Activated CD8-positive, alpha-beta memory T cell treated with anti-CD3 and anti-CD28 coated beads, Interleukin-2, amount 50 U/mL, for 1 hour (primary cell): ENCODE results near the gene HOXB7.

Experiments
- DNase-seq: peaks from one replicate; pipeline ENCODE4 v3.0.0-alpha.2; 2020; ENCODE audit errors: extremely low read depth

The HOXB7 gene

DNA sequence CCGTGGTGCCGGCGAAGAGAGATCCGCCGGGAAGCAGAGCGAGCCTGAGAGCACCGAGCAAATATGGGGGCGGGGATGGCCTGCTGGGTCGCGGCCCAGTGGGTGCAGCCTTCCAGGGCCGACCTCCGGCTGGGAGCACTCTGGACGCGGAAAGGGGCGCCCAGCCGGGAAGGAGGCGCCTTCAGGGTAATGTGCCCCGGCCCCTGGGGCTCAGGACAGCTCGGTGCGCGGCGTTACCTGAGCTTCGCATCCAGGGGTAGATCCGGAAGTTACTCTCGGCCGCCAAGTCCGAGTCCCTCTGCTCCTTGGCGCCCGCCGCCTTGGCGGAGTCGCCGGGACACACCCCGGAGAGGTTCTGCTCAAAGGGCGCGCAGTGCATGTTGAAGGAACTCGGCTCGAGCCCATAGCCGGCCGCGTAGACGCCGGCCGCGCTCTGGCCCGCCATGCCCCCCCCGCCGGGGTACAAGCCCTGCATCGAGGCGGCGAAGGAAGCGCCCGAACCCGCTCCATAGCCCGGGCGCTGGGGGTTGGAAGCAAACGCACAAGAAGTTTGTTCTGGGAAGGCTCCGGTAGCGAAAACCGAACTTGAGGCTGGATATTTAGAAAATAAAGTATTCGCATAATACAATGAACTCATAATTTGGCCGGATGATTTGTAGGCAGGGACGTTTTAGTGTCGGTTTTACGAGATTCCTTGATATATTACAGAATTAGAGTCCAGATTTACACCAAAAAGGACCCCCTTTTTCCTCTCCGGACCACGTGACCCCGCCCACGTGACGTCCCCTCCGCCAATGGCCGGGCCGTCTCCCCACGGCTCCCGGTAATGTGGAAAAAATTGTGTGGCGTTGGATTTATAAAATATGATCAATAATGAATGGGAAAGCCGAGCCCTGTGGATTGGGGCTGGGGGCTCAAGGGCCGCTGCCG, at the start of gene HOXB7:
HOXB7 (minus strand) TSS at position 736 of the 930 bp plus-strand sequence; CDS start at position 637, 99 bp downstream.
- no peak for DNase-seq

DNA sequence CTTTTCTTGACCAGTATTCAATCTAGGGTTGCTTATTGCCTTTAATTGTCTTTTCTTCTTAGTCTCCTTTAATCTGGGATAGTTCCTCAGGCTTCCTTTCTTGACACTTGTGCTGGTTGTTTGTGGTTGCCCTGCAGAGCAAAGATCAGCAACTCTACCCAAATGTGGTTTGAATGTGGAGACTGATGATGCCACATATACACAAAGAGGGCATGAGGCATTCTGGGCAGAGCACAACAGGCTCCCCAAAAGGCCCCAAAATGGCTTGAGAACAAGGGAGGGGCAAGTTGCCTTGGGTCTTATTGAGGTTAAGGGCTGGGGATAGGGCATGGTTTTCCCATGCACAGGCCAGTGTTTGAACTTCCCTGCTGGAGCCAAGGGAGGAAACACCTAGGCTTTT, 45.1 kb upstream of the HOXB7 start:
- no peak for DNase-seq

DNA sequence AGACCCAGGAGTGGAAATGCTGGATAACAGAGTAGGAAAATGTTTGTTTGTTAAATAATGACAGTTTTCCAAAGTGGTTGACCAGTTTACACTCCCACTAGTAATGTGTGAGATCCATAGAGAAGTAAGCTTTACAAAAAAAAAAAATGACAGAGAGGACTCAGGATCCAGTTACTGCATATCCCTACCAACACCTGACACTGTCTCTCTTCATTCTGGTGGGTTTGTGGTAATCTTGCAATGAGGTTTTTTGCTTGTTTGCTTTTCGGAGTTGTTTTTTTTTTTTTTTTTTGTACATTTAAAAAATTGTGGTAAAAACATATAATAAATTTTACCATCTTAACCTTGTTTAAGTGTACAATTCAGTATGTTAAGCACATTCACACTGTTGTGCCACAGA, 38.9 kb upstream of the HOXB7 start:
- no peak for DNase-seq

DNA sequence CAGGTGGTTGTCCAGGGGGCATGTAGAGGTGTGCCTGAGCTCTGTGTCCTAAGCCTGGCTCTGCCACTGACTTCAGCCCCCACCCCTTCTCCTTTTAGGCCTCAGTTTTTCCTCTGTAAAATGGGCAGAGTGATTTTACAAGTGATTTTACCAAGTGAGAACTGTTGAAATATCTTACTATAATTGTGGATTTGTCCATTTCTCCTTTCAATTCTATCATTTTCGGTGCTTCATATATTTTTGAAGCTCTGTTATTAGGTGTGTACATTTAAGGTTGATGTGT, 37.1 kb upstream of the HOXB7 start:
- DNase-seq = no peak

DNA sequence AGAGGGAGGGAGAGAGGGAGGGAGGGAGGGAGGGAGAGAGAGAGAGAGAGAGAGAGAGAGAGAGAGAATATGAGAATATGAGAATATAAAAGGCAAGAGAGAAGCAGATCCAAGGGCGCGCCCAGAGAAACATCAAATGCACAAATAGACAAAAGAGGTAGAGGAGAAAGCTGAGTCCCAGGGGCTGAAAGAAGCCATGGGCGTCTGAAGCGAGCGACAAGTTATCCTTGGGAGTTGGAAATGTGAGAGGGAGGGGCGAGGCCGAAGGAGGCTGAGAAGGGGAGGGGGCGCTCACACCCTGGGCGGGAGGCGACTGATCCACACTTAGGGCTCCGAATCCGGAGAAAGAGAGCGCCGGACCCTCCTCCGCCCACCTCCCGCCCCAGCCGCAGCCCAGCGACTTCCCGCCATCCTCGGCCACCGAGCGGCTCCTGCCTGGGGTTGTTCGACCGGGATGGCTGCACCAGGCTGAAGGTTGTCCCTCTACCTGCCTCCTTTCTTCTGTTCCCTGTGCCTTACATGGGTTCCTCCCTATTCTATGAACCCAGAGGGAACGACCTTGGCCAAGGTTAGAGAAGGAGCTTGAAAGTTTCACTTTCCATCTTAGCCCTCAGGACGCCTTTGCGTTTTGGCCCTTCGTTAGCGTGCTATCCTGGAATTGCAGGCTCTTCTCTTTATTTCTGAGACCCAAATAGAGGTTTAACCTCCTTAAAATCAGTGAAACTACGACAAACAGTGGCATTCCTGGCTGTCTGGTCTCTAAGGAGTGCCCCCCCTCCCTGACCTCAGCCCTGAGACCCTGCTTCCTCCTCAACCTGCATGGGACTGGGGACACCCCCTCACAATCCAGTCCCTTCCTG, 36.5 kb upstream of the HOXB7 start:
- DNase-seq = no peak

DNA sequence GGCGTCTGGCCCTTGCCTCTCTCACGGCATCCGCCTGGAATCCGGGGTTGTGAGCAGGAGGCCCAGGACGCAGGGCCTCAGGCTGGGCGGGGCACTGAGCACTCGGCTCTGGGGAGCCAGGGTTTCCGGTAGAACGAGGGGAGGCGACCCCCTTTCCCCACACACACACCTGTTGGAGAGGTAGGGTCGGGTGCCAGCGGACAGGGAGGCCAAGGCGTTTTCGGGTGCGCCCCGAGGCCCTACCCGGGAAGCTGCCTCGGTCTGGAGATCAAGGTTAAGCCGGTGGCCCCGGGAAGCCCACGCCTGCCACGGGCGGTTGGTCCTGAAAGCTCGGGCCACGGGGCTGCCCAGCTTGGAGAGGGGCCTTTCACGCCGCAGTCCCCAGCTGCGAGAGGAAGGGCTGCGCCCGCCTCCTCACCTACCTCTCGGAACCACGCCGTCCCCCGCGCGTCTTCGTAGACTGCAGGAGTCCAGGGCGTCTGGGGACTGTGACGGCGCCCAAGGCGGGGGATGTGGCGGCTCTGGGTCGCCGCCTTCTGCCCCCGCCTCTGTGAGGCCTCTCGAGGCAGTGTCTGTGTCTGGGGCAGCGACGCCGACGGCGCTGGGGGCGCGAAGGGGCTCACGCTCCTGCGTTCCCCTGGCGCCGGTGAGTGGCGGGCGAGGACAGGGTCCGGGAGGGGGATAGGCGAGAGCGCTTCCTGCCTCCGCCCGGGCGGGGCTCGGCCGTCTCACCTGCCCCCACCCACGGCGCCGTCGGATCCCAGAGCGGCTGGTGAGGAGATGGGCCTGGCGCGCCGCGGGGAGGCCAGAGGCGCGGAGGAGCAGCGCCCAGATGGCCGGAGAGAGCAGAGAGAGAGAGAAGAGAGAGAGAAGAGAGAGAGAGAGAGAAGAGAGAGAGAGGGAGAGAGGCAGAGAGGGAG, 35.6 kb upstream of the HOXB7 start:
- DNase-seq = no peak

DNA sequence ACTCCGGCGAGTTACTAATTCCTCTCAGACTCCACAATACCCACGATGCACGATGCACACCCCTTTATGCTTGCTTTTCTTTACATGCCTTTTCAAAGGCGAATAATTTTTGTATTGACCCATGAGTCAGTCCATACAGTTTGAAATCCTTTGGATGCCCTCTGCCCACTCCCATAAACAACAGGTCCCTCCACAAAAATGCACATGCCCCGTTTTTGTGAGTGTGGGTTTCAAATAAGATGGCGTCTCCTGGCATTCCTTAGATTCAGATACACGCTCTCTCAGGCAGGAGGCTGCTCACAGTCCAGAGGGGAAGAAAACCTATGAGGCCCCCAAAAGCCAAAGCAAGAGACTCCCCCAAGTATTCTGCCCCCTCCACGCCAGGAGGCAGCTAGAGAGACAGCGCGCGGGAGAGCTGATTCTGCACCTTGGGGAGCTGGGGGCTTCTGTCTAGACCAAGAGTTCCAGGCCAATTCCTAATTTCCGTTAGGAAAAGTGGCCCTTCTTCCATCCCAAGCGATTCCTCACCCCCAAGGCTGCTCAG, 34.9 kb upstream of the HOXB7 start:
- DNase-seq = no peak

DNA sequence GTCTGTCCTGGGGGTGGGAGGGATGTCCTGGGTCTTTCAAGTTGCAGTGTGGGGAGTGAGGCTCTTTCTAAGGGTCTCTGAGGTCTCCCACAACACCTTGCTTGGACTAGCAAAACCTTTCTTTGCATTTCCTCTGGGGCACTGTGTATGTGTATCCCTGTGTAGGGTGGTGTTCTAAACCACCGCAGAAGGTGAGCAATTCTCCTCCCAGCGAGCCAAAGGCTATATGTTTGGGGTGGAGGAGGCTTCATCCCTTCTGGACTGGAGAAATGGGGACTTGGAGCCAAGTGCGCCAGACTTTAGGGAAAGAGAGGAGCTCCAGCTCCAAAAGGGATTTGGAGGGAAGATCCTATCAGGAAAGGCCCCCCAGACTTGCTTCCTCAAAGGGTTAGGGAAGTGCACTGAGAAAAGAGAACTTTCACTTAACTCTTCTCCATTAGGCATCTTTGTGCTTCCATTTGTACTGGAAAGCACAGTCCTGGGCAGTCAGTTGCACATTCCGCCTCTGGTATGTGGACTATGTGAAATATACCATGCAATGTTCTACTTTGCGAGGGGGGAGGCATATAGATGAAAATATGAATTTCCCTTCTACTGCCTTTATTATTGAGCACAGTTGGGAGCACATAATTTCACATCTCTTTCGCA, 34.2 kb upstream of the HOXB7 start:
- DNase-seq = no peak

DNA sequence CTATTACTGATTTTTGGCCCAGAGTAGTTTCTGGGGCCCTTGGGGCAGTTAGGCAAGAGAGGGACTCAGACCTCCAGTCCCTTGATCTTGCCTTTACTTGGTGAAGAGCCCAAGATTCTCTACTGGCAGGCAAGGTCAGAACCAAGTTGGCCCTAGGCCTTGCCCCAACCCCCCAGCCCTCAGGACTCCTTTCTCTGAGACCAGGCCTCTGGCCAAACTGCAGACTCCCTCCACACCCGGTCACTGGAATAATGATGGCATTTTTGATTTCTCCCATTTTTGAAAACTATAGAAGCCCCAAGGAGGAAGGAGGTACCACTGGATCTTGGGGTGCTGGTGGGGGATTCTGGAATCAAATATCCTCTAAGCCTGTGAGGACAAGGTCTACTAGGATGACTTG, 33.3 kb upstream of the HOXB7 start:
- no peak for DNase-seq

DNA sequence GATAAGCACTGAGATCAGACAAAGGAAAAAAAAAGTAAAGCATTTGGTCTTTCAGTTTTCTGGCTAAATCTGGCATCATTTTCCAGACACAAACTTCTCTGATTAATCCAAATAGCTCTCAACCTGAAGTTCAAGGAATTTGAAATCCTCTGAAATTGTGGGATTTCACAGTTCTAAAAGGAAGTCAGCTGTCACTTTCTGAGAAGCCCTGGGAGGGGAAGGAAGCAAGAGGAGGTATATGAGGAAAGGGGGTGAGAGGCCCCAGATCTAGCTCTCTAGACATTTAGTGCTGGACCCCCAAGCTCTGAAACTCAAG, 32.8 kb upstream of the HOXB7 start:
- no peak for DNase-seq

DNA sequence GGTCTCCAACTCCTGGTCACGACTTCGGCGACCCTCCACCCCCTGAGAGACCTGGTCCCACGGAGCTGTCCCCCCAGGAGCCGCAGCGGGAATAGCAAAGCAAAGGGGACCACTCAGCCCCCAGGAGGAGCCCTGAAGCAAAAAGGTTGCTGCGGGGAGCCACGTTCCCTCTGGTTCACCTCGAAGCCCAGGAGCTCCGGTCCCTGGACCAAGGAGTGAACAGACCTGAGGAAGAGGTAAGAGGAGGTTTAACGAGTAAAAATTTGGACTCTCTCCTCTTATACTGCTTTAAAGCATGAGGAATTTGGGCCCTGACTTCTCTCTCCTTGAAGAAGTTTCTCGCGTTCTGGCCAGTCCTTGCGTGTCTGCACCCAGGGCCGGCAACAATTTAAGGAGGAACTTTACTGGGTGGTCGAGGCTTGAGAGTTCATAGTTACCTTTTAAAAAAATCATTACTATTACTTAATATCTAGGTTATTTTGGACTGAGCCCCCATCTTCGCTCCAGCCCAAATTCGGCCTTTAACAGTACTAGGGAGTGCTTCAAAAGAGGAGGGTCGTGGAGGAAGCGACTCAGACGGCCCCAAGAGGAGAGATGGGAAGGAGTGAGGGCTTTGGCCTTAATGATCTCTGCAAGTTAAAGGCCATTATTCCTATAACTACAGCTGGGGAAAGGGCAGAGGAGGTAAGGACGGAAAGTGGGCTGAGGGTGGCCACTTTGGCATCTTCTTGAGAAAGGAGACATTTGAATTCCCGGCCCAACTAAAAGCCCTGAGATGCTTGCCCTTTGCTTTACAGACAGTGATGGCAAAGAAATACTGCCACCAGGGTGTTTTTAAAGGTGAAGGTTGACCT, 32.3 kb upstream of the HOXB7 start:
- no peak for DNase-seq

DNA sequence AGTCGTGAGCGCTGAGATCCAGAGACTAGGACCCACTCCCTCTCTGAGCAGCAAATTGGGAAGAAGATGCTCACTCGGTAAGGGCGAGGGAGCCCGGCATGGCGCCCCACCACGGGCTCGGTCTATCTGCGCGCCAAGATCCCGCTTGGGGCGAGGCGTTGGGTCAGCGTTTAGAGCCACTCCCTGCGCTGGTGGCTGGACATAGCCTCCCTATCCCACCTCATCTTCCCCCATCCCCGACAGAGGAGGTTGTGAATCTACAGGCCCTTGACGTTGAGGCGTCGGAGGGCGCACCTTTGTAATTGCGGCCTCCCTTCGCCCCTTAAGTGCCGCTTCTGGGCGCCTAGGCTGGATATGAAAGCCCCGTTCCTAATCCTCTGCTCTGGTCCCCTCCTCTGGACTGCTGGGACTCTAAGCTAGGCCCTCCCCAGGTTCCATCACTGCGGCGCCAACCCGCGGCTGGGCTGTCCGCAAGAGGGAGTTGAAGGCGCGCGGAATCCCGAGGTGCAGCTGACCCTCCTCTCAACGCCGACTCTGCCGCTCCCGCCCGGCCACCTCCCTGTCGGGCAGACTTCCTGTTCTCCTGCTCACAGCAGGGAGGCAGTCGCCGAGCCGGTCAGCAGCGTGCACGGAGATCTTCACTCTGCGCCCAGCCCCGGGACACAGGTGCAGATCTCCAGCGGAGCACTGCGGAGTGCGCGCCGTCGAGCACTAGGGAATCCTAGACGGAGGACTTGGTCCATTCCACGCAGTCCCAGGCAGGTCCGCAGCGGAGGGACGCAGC, 31.4 kb upstream of the HOXB7 start:
- no peak for DNase-seq

DNA sequence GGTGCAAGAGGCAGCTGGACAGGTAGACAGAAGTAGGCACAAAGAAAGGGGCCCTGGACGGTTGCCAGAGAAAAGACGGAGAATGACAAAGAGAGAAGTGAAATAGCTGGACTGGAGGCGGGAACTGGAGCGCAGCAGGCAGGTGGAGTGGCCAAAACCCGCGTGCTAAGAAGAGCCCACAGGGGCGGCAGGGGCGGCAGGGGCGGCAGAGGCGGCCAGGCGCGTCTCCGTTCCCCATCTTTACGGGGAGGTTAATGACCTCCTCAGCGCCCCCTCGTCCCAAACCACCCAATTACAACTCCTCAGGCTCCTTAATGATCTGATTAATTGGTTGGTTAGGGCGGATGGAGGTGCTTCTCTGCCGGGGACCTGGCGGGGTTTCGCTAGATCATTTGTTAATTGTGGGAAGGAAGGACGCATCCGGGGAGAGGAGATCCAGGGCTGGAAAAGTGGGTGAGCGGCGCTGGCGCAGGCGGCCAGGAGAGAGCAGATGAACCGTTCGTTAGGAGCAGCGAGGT, 30.8 kb upstream of the HOXB7 start:
- no peak for DNase-seq

DNA sequence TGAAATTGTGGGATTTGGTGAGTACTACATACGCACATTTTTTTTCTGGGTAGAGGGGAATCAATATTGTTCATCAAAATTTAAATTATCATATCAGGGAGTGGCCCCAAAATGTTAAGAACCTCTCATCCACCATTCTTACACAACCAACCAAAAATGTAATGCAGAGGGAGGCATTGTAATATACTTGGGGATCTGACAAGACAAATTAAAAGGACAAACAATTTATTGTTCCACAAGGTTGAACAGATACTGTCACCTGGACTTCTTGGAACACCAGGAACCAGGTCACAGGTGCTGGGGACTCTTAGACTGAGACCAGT, 30.0 kb upstream of the HOXB7 start:
- no peak for DNase-seq

DNA sequence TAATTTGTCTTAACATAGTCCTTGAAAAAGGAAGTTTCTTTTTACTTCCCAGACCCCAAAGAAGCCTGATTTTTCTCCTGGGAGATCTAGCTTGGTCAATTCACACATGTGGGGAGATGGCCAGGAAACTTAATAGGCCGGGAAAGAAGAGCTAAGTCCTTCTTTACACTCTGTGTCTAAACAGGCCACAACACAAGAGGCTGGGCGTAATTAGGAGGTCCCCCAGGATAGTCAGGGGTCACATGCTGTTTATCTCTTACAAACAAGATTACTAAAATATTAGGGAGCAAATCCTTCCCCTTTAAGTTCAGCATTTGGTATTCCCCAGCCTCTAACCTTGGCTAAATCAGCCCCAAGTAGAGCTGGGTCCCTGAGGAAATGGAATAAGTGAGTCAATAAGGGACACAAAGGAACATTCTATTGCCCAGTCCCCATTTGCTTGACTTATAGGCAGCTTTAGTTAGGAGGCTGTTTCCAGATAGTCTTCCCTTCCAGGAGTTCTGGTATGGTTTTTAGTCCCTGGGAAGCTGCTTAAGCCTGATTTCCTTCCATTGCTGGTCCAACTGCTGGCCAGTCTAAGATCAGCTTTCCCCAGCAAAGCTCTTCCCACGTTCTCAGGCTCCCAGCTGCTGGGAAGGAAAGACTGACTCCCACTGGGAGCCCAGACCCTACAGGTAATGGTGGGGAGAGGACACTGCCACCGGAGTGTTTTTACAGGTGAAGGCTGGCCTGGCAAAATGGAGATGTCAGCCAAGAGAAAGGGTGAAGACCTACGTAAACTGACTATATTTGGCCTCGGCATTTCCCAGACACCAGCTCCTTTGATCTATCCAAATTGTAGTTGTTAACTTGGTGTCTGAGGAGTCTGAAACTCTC, 29.4 kb upstream of the HOXB7 start:
- no peak for DNase-seq

DNA sequence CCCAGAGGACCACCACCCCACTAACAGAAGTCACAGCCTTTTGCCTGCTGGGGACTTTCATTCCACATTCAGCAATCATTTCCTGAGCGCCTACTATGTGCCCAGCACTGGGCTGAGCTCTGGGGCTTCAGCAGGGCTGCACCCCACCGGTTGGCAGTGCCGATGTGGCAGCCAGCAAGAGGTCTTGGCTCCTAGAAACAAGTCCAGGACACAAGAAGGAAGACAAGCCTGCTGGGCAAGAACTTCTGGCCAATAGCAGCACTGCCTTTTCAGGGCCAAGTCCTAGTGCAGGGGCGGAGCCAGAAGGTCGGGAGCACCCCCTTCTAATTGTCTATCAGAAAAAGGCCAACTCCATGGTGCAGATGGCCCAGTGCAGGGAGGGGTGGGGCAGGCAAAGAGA, 28.3 kb upstream of the HOXB7 start:
- DNase-seq = no peak

DNA sequence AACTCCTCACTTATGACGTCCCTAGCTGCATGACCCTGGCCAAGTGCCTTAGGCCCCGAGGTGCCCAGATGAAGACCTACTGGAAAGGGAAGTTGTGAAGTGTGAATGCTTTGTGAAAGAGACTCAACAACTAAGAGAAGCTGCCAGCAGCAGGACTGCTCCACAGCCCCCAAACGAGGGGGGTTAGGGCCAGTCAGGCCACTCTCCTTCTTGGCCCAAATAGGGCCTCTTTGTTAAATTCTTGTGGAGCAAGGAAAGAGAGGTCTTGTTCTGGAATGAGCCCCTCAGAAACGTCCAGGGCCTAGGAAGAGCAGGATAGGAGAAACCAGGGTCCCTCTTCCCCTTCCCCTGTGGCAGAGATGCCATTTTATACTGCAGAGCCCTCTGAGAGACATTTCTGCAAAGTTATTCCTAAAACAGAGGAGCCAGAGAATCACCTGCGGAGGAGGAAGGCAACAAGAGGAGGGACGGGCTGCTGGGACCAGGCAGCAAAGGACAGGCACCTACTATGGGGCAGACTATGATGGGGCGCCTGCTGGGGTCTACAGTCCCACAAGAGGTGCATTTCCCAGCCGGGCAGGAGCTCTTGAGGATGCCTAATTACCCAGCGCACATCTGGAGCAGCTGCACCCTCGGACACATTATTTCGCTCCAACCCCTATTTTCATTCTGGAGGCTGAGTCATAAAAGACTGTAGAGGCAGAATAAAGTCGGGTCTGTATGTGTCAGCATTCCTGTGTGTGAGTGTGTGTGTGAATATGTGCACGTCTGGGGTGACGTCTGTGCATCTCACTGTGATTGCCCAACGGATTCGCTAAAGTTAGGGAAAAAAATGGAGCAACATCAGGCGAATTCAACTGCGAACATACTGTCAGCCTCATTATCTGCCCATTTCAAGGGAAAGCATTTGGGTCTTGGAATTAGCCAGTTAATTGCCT, 26.8 kb upstream of the HOXB7 start:
- DNase-seq = no peak
